Hepatocyte (in vitro differentiated cells): ENCODE measurements around the gene NADSYN1. TPM values are rescaled to one million over a fixed set of nuclear protein-coding genes. Genes with fewer than 3 reads are reported as not detected.

Source experiments
- DNase-seq: peaks from one replicate; pipeline ENCODE4 v3.0.0-alpha.2; 2016; ENCODE audit warnings: low spot score
- H2AFZ ChIP-seq: fragments of 200-600 bp; sonication (generic); 2 replicates; pipeline ENCODE4 v1.6.0; 2016; ENCODE audit warnings: antibody characterized with exemption, mild to moderate bottlenecking
- H3K27ac ChIP-seq: fragments of 200-600 bp; sonication (generic); 2 replicates; pipeline ENCODE4 v1.5.1; 2016; ENCODE audit warnings: mild to moderate bottlenecking
- H3K27me3 ChIP-seq: fragments of 200-600 bp; sonication (generic); 2 replicates; pipeline ENCODE4 v1.6.1; 2016
- H3K36me3 ChIP-seq: fragments of 200-600 bp; sonication (generic); replicated peaks from 2 replicates; pipeline ENCODE4 v1.5.1; 2016; ENCODE audit warnings: low read depth; ENCODE audit not compliant: insufficient read depth
- H3K4me1 ChIP-seq: fragments of 200-600 bp; sonication (generic); 2 replicates; pipeline ENCODE4 v1.5.1; 2016; ENCODE audit warnings: mild to moderate bottlenecking, moderate library complexity; ENCODE audit not compliant: insufficient read depth
- H3K4me2 ChIP-seq: fragments of 200-600 bp; sonication (generic); 2 replicates; pipeline ENCODE4 v1.6.0; 2016
- H3K4me3 ChIP-seq: fragments of 200-600 bp; sonication (generic); 2 replicates; pipeline ENCODE4 v1.5.1; 2016; ENCODE audit warnings: mild to moderate bottlenecking
- H3K79me2 ChIP-seq: fragments of 200-600 bp; sonication (generic); 2 replicates; pipeline ENCODE4 v1.6.0; 2017; ENCODE audit warnings: mild to moderate bottlenecking
- H3K9me2 ChIP-seq: fragments of 200-600 bp; sonication (generic); replicated peaks from 2 replicates; pipeline ENCODE4 v1.6.0; 2017; ENCODE audit warnings: mild to moderate bottlenecking; ENCODE audit not compliant: insufficient read depth
- H3K9me3 ChIP-seq: fragments of 200-600 bp; sonication (generic); 2 replicates; pipeline ENCODE4 v1.5.1; 2016; ENCODE audit warnings: low read depth, mild to moderate bottlenecking
- H4K20me1 ChIP-seq: fragments of 200-600 bp; sonication (generic); 2 replicates; pipeline ENCODE4 v1.6.0; 2016; ENCODE audit warnings: mild to moderate bottlenecking; ENCODE audit not compliant: insufficient read depth, poor library complexity, severe bottlenecking
- CTCF ChIP-seq: fragments of 200-600 bp; sonication (generic); IDR thresholded peaks from 2 replicates; pipeline ENCODE4 v1.5.1; 2016; ENCODE audit warnings: antibody characterized with exemption, mild to moderate bottlenecking; ENCODE audit not compliant: poor library complexity
- EZH2 ChIP-seq: fragments of 200-600 bp; sonication (generic); IDR thresholded peaks from 2 replicates; pipeline ENCODE4 v1.6.1; 2016; ENCODE audit warnings: antibody characterized with exemption, mild to moderate bottlenecking, borderline replicate concordance
- EZH2phosphoT487 ChIP-seq: fragments of 200-600 bp; sonication (generic); IDR thresholded peaks from one replicate; pipeline ENCODE4 v1.6.1; 2018; ENCODE audit warnings: antibody characterized with exemption, mild to moderate bottlenecking, low read depth, moderate library complexity; ENCODE audit not compliant: unreplicated experiment, severe bottlenecking
- WGBS: methylation state at CpG from one replicate; pipeline ENCODE4 v1.1.6; 2016; ENCODE audit warnings: low lambda C conversion rate; ENCODE audit errors: missing lambda C conversion rate; 5-methylcytosine and 5-hydroxymethylcytosine counted together
- polyA plus RNA-seq: library from polyadenylated mRNA; unstranded; fragments of >200 nt; fragmentation: Nextera tagmentation; extraction: Ambion mirVana; gene quantifications from 2 replicates; pipeline ENCODE4 v1.2.1, GENCODE V29; 2016
- total RNA-seq: library from RNA; depleted of rRNA; stranded (reverse); fragments of >200 nt; gene quantifications from 2 replicates; pipeline ENCODE4 v1.2.3, GENCODE V29; 2014

The NADSYN1 gene
- total and polyA plus RNA-seq, 2 experiments from 2014 or later: 42.0 to 43.7 TPM

- TF ChIP-seq CTCF (no peak), EZH2 (no peak), EZH2phosphoT487 (no peak)
- DNase-seq: no peak
- Histone ChIP-seq H3K27ac (no peak overlapping the region), H3K36me3 (no peaks in the 10 kb centered on the region), H3K79me2 (no peaks in the 10 kb centered on the region), H3K27me3 (no peaks in the 10 kb centered on the region), H4K20me1 (no peaks in the 10 kb centered on the region), H3K9me2 (no peaks in the 10 kb centered on the region), H3K4me3 (no peak overlapping the region), H3K9me3 (no peaks in the 10 kb centered on the region), H3K4me1 (peaks cover 4% of the 10 kb centered on the region), H3K4me2 (no peak overlapping the region), H2AFZ (no peak overlapping the region)
- 87% methylated on average over 6 of the region's 6 CpGs for WGBS
These were observed 35.8 kb downstream of the NADSYN1 start for GRCh38 chr11:71488681-71489270.

- Histone ChIP-seq H4K20me1 (no peaks in the 10 kb centered on the region), H3K27me3 (no peaks in the 10 kb centered on the region), H3K27ac (no peak overlapping the region), H3K36me3 (no peaks in the 10 kb centered on the region), H3K4me2 (no peak overlapping the region), H3K4me3 (no peak overlapping the region), H3K9me2 (no peaks in the 10 kb centered on the region), H3K9me3 (no peaks in the 10 kb centered on the region), H3K4me1 (peaks cover 4% of the 10 kb centered on the region), H2AFZ (no peak overlapping the region), H3K79me2 (no peaks in the 10 kb centered on the region)
- 95% methylated on average over 15 of the region's 15 CpGs for WGBS
- no peak for DNase-seq
- TF ChIP-seq CTCF (no peak), EZH2 (no peak), EZH2phosphoT487 (no peak)
These were observed 36.5 kb downstream of the NADSYN1 start for GRCh38 chr11:71489311-71490043.

GRCh38 chr11:71490044-71490730 is 37.2 kb downstream of the NADSYN1 start:
- Histone ChIP-seq H3K4me3 (no peak overlapping the region), H4K20me1 (no peaks in the 10 kb centered on the region), H2AFZ (no peak overlapping the region), H3K36me3 (no peaks in the 10 kb centered on the region), H3K27ac (no peak overlapping the region), H3K27me3 (no peaks in the 10 kb centered on the region), H3K4me2 (no peak overlapping the region), H3K79me2 (no peaks in the 10 kb centered on the region), H3K9me3 (no peaks in the 10 kb centered on the region), H3K9me2 (no peaks in the 10 kb centered on the region), H3K4me1 (peaks cover 4% of the 10 kb centered on the region)
- no peak for DNase-seq
- WGBS: 98% methylated on average over 22 of the region's 23 CpGs
- TF ChIP-seq EZH2phosphoT487 (no peak), EZH2 (no peak), CTCF (no peak)
